ENCODE measurements around the gene SELPLG.

GRCh38 chr12:108585864-108586263 is 47.8 kb downstream of the SELPLG start:
- TF ChIP-seq CTCF (IDR thresholded peaks at IDR 0.05; ENCODE audit: low read length) (no peak), EZH2phosphoT487 (IDR thresholded peaks at IDR 0.05; ENCODE audit: low read length) (no peak), EZH2 (optimal IDR thresholded peaks at IDR 0.05; ENCODE audit: low read depth, low read length) (no peak)
